ENCODE results near the gene CFTR.

DNA sequence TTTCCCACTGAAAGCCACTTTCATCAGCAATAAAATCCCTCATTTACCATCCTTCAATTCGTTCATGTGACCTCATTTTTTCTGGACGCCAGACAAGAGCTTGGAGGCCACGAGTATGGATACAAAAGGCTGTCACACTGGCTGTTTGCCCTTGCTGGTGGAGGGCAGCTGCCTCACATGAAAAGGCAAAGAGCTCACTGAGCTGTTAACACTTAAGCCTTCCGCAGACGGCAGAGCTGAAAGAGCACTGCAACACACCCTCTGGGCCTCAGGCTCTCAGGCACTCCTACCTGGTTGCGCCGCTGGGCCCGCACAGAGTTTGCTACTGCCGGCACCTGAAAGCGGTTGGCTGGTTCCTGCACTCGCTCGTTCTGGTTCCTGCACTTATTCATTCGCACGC, 193.5 kb downstream of the CFTR start:
- TF ChIP-seq SP2 (tag by site-specific recombination; IDR thresholded peaks at IDR 0.05) (no peak), ZNF350 (tag by site-specific recombination; IDR thresholded peaks at IDR 0.05) (no peak), ZNF121 (tag by site-specific recombination; IDR thresholded peaks at IDR 0.05) (no peak)
- TF ChIP-seq, protein P1, sequence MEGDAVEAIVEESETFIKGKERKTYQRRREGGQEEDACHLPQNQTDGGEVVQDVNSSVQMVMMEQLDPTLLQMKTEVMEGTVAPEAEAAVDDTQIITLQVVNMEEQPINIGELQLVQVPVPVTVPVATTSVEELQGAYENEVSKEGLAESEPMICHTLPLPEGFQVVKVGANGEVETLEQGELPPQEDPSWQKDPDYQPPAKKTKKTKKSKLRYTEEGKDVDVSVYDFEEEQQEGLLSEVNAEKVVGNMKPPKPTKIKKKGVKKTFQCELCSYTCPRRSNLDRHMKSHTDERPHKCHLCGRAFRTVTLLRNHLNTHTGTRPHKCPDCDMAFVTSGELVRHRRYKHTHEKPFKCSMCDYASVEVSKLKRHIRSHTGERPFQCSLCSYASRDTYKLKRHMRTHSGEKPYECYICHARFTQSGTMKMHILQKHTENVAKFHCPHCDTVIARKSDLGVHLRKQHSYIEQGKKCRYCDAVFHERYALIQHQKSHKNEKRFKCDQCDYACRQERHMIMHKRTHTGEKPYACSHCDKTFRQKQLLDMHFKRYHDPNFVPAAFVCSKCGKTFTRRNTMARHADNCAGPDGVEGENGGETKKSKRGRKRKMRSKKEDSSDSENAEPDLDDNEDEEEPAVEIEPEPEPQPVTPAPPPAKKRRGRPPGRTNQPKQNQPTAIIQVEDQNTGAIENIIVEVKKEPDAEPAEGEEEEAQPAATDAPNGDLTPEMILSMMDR (tag by site-specific recombination; IDR thresholded peaks at IDR 0.05) = no peak
- TF ChIP-seq, protein P2, sequence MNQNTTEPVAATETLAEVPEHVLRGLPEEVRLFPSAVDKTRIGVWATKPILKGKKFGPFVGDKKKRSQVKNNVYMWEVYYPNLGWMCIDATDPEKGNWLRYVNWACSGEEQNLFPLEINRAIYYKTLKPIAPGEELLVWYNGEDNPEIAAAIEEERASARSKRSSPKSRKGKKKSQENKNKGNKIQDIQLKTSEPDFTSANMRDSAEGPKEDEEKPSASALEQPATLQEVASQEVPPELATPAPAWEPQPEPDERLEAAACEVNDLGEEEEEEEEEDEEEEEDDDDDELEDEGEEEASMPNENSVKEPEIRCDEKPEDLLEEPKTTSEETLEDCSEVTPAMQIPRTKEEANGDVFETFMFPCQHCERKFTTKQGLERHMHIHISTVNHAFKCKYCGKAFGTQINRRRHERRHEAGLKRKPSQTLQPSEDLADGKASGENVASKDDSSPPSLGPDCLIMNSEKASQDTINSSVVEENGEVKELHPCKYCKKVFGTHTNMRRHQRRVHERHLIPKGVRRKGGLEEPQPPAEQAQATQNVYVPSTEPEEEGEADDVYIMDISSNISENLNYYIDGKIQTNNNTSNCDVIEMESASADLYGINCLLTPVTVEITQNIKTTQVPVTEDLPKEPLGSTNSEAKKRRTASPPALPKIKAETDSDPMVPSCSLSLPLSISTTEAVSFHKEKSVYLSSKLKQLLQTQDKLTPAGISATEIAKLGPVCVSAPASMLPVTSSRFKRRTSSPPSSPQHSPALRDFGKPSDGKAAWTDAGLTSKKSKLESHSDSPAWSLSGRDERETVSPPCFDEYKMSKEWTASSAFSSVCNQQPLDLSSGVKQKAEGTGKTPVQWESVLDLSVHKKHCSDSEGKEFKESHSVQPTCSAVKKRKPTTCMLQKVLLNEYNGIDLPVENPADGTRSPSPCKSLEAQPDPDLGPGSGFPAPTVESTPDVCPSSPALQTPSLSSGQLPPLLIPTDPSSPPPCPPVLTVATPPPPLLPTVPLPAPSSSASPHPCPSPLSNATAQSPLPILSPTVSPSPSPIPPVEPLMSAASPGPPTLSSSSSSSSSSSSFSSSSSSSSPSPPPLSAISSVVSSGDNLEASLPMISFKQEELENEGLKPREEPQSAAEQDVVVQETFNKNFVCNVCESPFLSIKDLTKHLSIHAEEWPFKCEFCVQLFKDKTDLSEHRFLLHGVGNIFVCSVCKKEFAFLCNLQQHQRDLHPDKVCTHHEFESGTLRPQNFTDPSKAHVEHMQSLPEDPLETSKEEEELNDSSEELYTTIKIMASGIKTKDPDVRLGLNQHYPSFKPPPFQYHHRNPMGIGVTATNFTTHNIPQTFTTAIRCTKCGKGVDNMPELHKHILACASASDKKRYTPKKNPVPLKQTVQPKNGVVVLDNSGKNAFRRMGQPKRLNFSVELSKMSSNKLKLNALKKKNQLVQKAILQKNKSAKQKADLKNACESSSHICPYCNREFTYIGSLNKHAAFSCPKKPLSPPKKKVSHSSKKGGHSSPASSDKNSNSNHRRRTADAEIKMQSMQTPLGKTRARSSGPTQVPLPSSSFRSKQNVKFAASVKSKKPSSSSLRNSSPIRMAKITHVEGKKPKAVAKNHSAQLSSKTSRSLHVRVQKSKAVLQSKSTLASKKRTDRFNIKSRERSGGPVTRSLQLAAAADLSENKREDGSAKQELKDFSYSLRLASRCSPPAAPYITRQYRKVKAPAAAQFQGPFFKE (tag by site-specific recombination; IDR thresholded peaks at IDR 0.05; ENCODE audit: borderline replicate concordance) = no peak
